Endothelial cell of umbilical vein (primary cell): ENCODE measurements around the gene ICE2. TPM values are rescaled to one million over a fixed set of nuclear protein-coding genes. Genes with fewer than 3 reads are reported as not detected.

ENCODE experiments used
- BruUV-seq: library from RNA; stranded (reverse); fragments of 400-500 nt; replicated peaks from 2 replicates; lab custom pipeline; 2021; lab: Mats Ljungman, UMichigan
- CTCF ChIA-PET: fragments of 300-600, 350-600 bp; sonication (Branson Sonifier 250); formaldehyde crosslinking; loops from one replicate; lab custom pipeline; 2021; ENCODE audit warnings: antibody characterized with exemption, inconsistent platforms; lab: Charles Lee
- POLR2A ChIA-PET: fragments of 300-600, 350-600 bp; sonication (Branson Sonifier 250); formaldehyde crosslinking; loops from one replicate; lab custom pipeline; 2021; ENCODE audit warnings: antibody characterized with exemption, inconsistent platforms; lab: Charles Lee
- DNase-seq: peaks from one replicate; pipeline ENCODE4 v3.0.0-alpha.2; 2011; ENCODE audit warnings: low read depth, low spot score
- FAIRE-seq: peaks from 2 replicates; lab custom pipeline; 2011; peaks lifted over from hg19 to GRCh38; lab: Jason Lieb, UNC
- H2AFZ ChIP-seq: 2 replicates; pipeline ENCODE4 v1.6.0; 2012; ENCODE audit warnings: low read depth, low read length, control low read depth, inconsistent platforms
- H3K27ac ChIP-seq: 2 replicates; pipeline ENCODE4 v1.5.1; 2011; ENCODE audit warnings: low read depth, mild to moderate bottlenecking, control low read depth, low read length, moderate library complexity; ENCODE audit not compliant: insufficient read depth
- H3K27me3 ChIP-seq, 2 experiments: 2 replicates each; pipeline versions ENCODE4 v1.6.0 to v1.6.1; 2011; ENCODE audit warnings: low read length in 2 of 2, mixed read lengths in 1 of 2; ENCODE audit not compliant: control insufficient read depth in 2 of 2, insufficient read depth in 2 of 2
- H3K36me3 ChIP-seq, 2 experiments: 2 replicates in 1 of 2; 3 replicates in 1 of 2; pipeline ENCODE4 v1.5.1; 2011; ENCODE audit warnings: low read length in 2 of 2, mild to moderate bottlenecking in 1 of 2, moderate library complexity in 1 of 2; ENCODE audit not compliant: control insufficient read depth in 2 of 2, insufficient read depth in 2 of 2; ENCODE audit errors: extremely low read depth in 1 of 2
- H3K4me1 ChIP-seq: 3 replicates; pipeline ENCODE4 v1.5.1; 2011; ENCODE audit warnings: mild to moderate bottlenecking, low read length; ENCODE audit not compliant: control insufficient read depth, insufficient read depth; ENCODE audit errors: extremely low read depth
- H3K4me2 ChIP-seq: 2 replicates; pipeline ENCODE4 v1.6.1; 2011; ENCODE audit warnings: low read length, control low read depth, mixed read lengths; ENCODE audit not compliant: insufficient read depth
- H3K4me3 ChIP-seq, 3 experiments: fragments of 200-600 bp in 1 of 3; sonication (generic), shearing (Covaris generic) in 1 of 3; replicated peaks in 1 of 3; 2 replicates each; pipeline ENCODE4 v1.5.1; 2011 to 2016; ENCODE audit warnings: control low read depth in 3 of 3, low read length in 3 of 3, mild to moderate bottlenecking in 2 of 3, inconsistent platforms in 1 of 3, low read depth in 1 of 3, moderate library complexity in 1 of 3; ENCODE audit not compliant: insufficient read depth in 1 of 3
- H3K79me2 ChIP-seq: 2 replicates; pipeline ENCODE4 v1.6.0; 2012; ENCODE audit warnings: low read length, inconsistent platforms; ENCODE audit not compliant: control insufficient read depth, insufficient read depth
- H3K9ac ChIP-seq: replicated peaks from 2 replicates; pipeline ENCODE3; 2011; ENCODE audit warnings: low read length, control low read depth; ENCODE audit not compliant: insufficient read depth; ENCODE audit errors: extremely low read depth
- H3K9me1 ChIP-seq: replicated peaks from 3 replicates; pipeline ENCODE4 v1.6.0; 2011; ENCODE audit warnings: mild to moderate bottlenecking, low read length; ENCODE audit not compliant: control insufficient read depth, insufficient read depth; ENCODE audit errors: extremely low read depth
- H3K9me3 ChIP-seq: replicated peaks from 2 replicates; pipeline ENCODE4 v1.5.1; 2012; ENCODE audit warnings: low read length, inconsistent platforms; ENCODE audit not compliant: control insufficient read depth, insufficient read depth
- H4K20me1 ChIP-seq: replicated peaks from 2 replicates; pipeline ENCODE3; 2011; ENCODE audit warnings: mild to moderate bottlenecking, low read length; ENCODE audit not compliant: control insufficient read depth, insufficient read depth; ENCODE audit errors: extremely low read depth
- EZH2 ChIP-seq: IDR thresholded peaks from 2 replicates; pipeline ENCODE4 v1.6.1; 2012; ENCODE audit warnings: borderline replicate concordance, low read depth, mild to moderate bottlenecking, moderate library complexity, low read length, inconsistent platforms; ENCODE audit not compliant: severe bottlenecking
- FOS ChIP-seq: IDR thresholded peaks from 2 replicates; pipeline ENCODE4 v1.6.1; 2011; ENCODE audit warnings: mild to moderate bottlenecking, low read length, moderate library complexity, borderline replicate concordance; ENCODE audit not compliant: insufficient read depth
- GATA2 ChIP-seq: IDR thresholded peaks from 2 replicates; pipeline ENCODE4 v1.7.0; 2011; ENCODE audit warnings: low read depth, mild to moderate bottlenecking, moderate library complexity, mixed read lengths, low read length; ENCODE audit not compliant: insufficient read length, insufficient read depth
- JUN ChIP-seq: IDR thresholded peaks from 2 replicates; pipeline ENCODE4 v1.6.1; 2011; ENCODE audit warnings: borderline replicate concordance, low read depth; ENCODE audit not compliant: insufficient read length, insufficient read depth
- MYC ChIP-seq: IDR thresholded peaks from one replicate; pipeline ENCODE4 v1.6.1; 2011; ENCODE audit warnings: mild to moderate bottlenecking, low read depth, low read length
- POLR2A ChIP-seq: IDR thresholded peaks from 2 replicates; pipeline ENCODE4 v1.6.1; 2012; ENCODE audit warnings: low read depth, mild to moderate bottlenecking, control low read depth, low read length
- POLR2AphosphoS5 ChIP-seq: IDR thresholded peaks from 2 replicates; pipeline ENCODE4 v1.6.1; 2012; ENCODE audit warnings: low read depth, mild to moderate bottlenecking, control low read depth, low read length, moderate library complexity; ENCODE audit not compliant: insufficient read depth
- dilution Hi-C: fragments of 300-500 bp; cut with MboI; formaldehyde crosslinking; loops from one replicate; pipeline ENCODE4 v1.15.0; 2019; ENCODE audit warnings: low sequenced_read_pairs; ENCODE audit not compliant: extremely low pct_ligation_motif_present
- intact Hi-C: fragments of 100-400 bp; cut with micrococcal nuclease; formaldehyde crosslinking; loops from one replicate; pipeline ENCODE4 v1.10.0; 2022
- polyA plus RNA-seq, 4 experiments: library from polyadenylated mRNA; depleted of rRNA in 3 of 4; stranded (reverse) in 3 of 4; unstranded in 1 of 4; fragments of >200 nt; gene quantifications; 2 replicates each; pipeline versions ENCODE4 v1.2.1 to v1.2.3, GENCODE V29; 2011 to 2012; ENCODE audit warnings: missing spikeins in 1 of 4
- total RNA-seq: library from RNA; stranded (reverse); gene quantifications from 2 replicates; pipeline ENCODE4 v1.2.3, GENCODE V29; 2021
- TF ChIP-seq, protein P1 (sequence below): IDR thresholded peaks from 2 replicates; pipeline ENCODE4 v1.6.1; 2011; ENCODE audit not compliant: insufficient read depth, insufficient read length
- TF ChIP-seq, protein P2 (sequence below), 2 donors: IDR thresholded peaks; 1 replicate in 1 of 2; 2 replicates in 1 of 2; pipeline ENCODE4 v1.5.1; 2011; ENCODE audit warnings: low read length in 2 of 2, mild to moderate bottlenecking in 2 of 2, moderate library complexity in 2 of 2, control low read depth in 1 of 2, inconsistent platforms in 1 of 2, low read depth in 1 of 2; ENCODE audit not compliant: insufficient read depth in 1 of 2; ENCODE audit errors: extremely low read depth in 1 of 2

Gene ICE2
- total and polyA plus RNA-seq, 2 donors (not counting 3 experiments of a cell fraction or from before 2014, with no cell fraction given), result 22.1 to 57.0 TPM

DNA sequence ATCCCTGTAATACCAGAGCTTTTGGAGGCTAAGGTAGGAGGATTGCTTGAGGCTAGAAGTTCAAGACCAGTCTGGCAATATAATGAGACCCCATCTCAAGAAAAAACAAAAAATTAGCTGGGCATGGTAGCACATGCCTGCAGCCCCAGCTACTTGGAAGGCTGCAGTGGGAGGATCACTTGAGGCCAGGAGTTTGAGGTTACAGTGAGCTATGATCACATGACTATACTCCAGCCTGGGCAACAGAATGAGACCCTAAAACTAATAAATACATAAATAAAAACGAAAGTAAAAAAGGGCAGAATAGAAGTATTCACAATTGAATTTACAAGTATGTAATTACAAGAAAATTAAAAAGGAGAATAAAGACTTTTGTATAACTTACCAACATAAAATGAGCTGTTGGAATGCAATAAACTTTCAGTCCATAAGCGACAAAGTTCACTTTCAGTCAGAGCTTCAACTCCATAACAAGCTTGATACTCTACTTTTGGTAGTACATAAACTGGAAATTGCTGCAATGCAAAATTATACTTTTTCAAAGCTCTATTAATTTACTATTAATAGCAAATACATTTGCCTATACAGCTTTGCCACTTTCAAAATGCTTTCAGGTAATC is 36.8 kb downstream of the ICE2 start:
- no peak for FAIRE-seq
- CTCF ChIA-PET, result interaction anchor here (0.6 to 6.2 kb wide), 13 partner anchors 10 to 115 kb away, joined by 3 to 84 read pairs (median 6); partner anchors contain the start of gene ANXA2

More for the DNA sequence above, 36.8 kb downstream of the ICE2 start:
- Histone ChIP-seq H4K20me1 (no peaks in the 10 kb centered on the region), H3K4me3 (no peak overlapping the region), H2AFZ (no peak overlapping the region), H3K36me3 (peaks cover 0 to 4% of the 10 kb centered on the region in 2 experiments), H3K4me1 (no peaks in the 10 kb centered on the region), H3K9ac (no peak overlapping the region), H3K4me2 (no peak overlapping the region), H3K27me3 (no peaks in the 10 kb centered on the region), H3K9me1 (no peaks in the 10 kb centered on the region), H3K9me3 (no peaks in the 10 kb centered on the region), H3K79me2 (peaks cover 5% of the 10 kb centered on the region), H3K27ac (no peak overlapping the region)
- dilution Hi-C loops, result no loop called here
- intact Hi-C loops, result no loop called here
- no peak for DNase-seq
- no TSS peak for BruUV-seq
- TF ChIP-seq FOS (no peak), MYC (no peak), POLR2AphosphoS5 (no peak), POLR2A (no peak), JUN (no peak), EZH2 (no peak), GATA2 (no peak)
- TF ChIP-seq, protein P1, sequence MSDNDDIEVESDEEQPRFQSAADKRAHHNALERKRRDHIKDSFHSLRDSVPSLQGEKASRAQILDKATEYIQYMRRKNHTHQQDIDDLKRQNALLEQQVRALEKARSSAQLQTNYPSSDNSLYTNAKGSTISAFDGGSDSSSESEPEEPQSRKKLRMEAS, result no peak
- TF ChIP-seq, protein P2, sequence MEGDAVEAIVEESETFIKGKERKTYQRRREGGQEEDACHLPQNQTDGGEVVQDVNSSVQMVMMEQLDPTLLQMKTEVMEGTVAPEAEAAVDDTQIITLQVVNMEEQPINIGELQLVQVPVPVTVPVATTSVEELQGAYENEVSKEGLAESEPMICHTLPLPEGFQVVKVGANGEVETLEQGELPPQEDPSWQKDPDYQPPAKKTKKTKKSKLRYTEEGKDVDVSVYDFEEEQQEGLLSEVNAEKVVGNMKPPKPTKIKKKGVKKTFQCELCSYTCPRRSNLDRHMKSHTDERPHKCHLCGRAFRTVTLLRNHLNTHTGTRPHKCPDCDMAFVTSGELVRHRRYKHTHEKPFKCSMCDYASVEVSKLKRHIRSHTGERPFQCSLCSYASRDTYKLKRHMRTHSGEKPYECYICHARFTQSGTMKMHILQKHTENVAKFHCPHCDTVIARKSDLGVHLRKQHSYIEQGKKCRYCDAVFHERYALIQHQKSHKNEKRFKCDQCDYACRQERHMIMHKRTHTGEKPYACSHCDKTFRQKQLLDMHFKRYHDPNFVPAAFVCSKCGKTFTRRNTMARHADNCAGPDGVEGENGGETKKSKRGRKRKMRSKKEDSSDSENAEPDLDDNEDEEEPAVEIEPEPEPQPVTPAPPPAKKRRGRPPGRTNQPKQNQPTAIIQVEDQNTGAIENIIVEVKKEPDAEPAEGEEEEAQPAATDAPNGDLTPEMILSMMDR (IDR thresholded peaks at IDR 0.05; ENCODE audit: extremely low read depth in 1 of 2, insufficient read depth in 1 of 2, low read depth in 1 of 2, low read length in 2 of 2), result no peak
- POLR2A ChIA-PET, result interaction anchor here (0.6 to 1.0 kb wide), 3 partner anchors 42 to 114 kb away, joined by 3 read pairs; no protein-coding TSS in a partner anchor
